Cerebellar nuclear complex (tissue), 1 donor: ENCODE results near the gene BCL6B.

Experiments used
- DNase-seq, 2 experiments: peaks; one replicate each; lab custom pipeline; 2025; lab: John Stamatoyannopoulos, UW

The BCL6B gene

GRCh38 chr17:7058831-7059447 is 36.1 kb downstream of the BCL6B start:
- no peak for DNase-seq

- DNase-seq = no peak
Measured at GRCh38 chr17:7060165-7060891, 37.5 kb downstream of the BCL6B start.

- DNase-seq = no peak
Measured at GRCh38 chr17:7063518-7064094, 40.8 kb downstream of the BCL6B start.

GRCh38 chr17:7064261-7064660 is 41.4 kb downstream of the BCL6B start:
- DNase-seq = no peak

GRCh38 chr17:7067198-7067597 is 44.3 kb downstream of the BCL6B start:
- DNase-seq = no peak

GRCh38 chr17:7068268-7068667 is 45.4 kb downstream of the BCL6B start:
- no peak for DNase-seq

- DNase-seq = no peak
Measured at GRCh38 chr17:7070712-7071111, 47.9 kb downstream of the BCL6B start.

- DNase-seq = no peak
Measured at GRCh38 chr17:7072406-7072805, 49.6 kb downstream of the BCL6B start.

GRCh38 chr17:7074931-7075330 is 52.1 kb downstream of the BCL6B start:
- no peak for DNase-seq

GRCh38 chr17:7077911-7078546 is 55.2 kb downstream of the BCL6B start:
- DNase-seq = no peak

- DNase-seq = no peak
Measured at GRCh38 chr17:7078711-7079110, 55.9 kb downstream of the BCL6B start.
